HepG2 (cell line): Measurements from ENCODE around the gene COQ8B. TPM values are rescaled to one million over a fixed set of nuclear protein-coding genes. Genes with fewer than 3 reads are reported as not detected.

Experiments
- ATAC-seq: fragments of 200-7000 bp; cut with Tn5 transposase; 3 replicates; pipeline ENCODE4 v1.9.1; 2020; ENCODE audit warnings: mild to moderate bottlenecking, moderate library complexity
- BruUV-seq: library from RNA; stranded (reverse); fragments of 400-500 nt; replicated peaks from 2 replicates; lab custom pipeline; 2021; lab: Mats Ljungman, UMichigan
- CTCF ChIA-PET: fragments of 300-600 bp; formaldehyde crosslinking; extraction: SDS; loops from one replicate; lab custom pipeline; 2021; ENCODE audit warnings: low total read pairs, inconsistent platforms, low intra/inter-chr PET ratio; lab: Yijun Ruan, JAX
- POLR2A ChIA-PET: fragments of 350-600 bp; sonication (Branson Sonifier 250); formaldehyde crosslinking; loops from one replicate; lab custom pipeline; 2020; ENCODE audit warnings: antibody characterized with exemption, inconsistent platforms; lab: Yijun Ruan, JAX
- DNase-seq: peaks from one replicate; pipeline ENCODE4 v3.0.0-alpha.2; 2015; ENCODE audit warnings: low spot score
- FAIRE-seq: peaks from 3 replicates; lab custom pipeline; 2011; peaks lifted over from hg19 to GRCh38; lab: Jason Lieb, UNC
- H2AFZ ChIP-seq: one replicate; pipeline ENCODE4 v1.6.1; 2011; ENCODE audit warnings: low read length, inconsistent platforms
- H3K27ac ChIP-seq: fragments of 300-600 bp; 3 replicates; pipeline ENCODE4 v1.8.0; 2011; ENCODE audit warnings: mixed run types, mild to moderate bottlenecking, mixed read lengths, low read length, inconsistent platforms; ENCODE audit not compliant: insufficient read depth; ENCODE audit errors: extremely low read length
- H3K27me3 ChIP-seq, 2 experiments: fragments of 200-600 bp in 1 of 2; 2 replicates in 1 of 2; 3 replicates in 1 of 2; pipeline versions ENCODE4 v1.6.0 to v1.8.0; 2011; ENCODE audit warnings: low read length in 2 of 2, mild to moderate bottlenecking in 2 of 2, moderate library complexity in 2 of 2, inconsistent platforms in 1 of 2; ENCODE audit not compliant: insufficient read depth in 2 of 2, control insufficient read depth in 1 of 2
- H3K36me3 ChIP-seq, 2 experiments: fragments of 200-600 bp in 1 of 2; replicated peaks in 1 of 2; 2 replicates in 1 of 2; 3 replicates in 1 of 2; pipeline versions ENCODE4 v1.5.1 to v1.8.0; 2011; ENCODE audit warnings: low read length in 2 of 2, inconsistent platforms in 1 of 2; ENCODE audit not compliant: insufficient read depth in 2 of 2, control insufficient read depth in 1 of 2
- H3K4me1 ChIP-seq: 2 replicates; pipeline ENCODE4 v1.5.1; 2012; ENCODE audit warnings: low read length, inconsistent platforms; ENCODE audit not compliant: insufficient read depth
- H3K4me2 ChIP-seq: 2 replicates; pipeline ENCODE4 v1.6.0; 2011; ENCODE audit warnings: low read depth, low read length, inconsistent platforms
- H3K4me3 ChIP-seq, 3 experiments: fragments of 200-600 bp in 1 of 3; sonication (generic), shearing (Covaris generic) in 1 of 3; replicated peaks in 1 of 3; 2 replicates each; pipeline ENCODE4 v1.5.1; 2011 to 2016; ENCODE audit warnings: low read length in 3 of 3, inconsistent platforms in 2 of 3, low read depth in 2 of 3, mild to moderate bottlenecking in 2 of 3, control low read depth in 1 of 3, mixed read lengths in 1 of 3; ENCODE audit not compliant: insufficient read depth in 1 of 3
- H3K79me2 ChIP-seq: one replicate; pipeline ENCODE4 v1.6.1; 2011; ENCODE audit warnings: low read length, inconsistent platforms; ENCODE audit not compliant: insufficient read depth
- H3K9ac ChIP-seq: 2 replicates; pipeline ENCODE4 v1.6.0; 2011; ENCODE audit warnings: mild to moderate bottlenecking, low read depth, low read length, inconsistent platforms; ENCODE audit not compliant: insufficient read depth
- H3K9me3 ChIP-seq: 2 replicates; pipeline ENCODE4 v1.5.1; 2012; ENCODE audit warnings: mild to moderate bottlenecking, low read length
- H4K20me1 ChIP-seq: 2 replicates; pipeline ENCODE4 v1.6.0; 2011; ENCODE audit warnings: inconsistent platforms, mild to moderate bottlenecking, low read length, moderate library complexity; ENCODE audit not compliant: insufficient read depth
- DMAP1 ChIP-seq: IDR thresholded peaks from 2 replicates; pipeline ENCODE4 v1.6.1; 2016
- KDM5B ChIP-seq: sonication (generic); formaldehyde crosslinking; IDR thresholded peaks from 2 replicates; pipeline ENCODE4 v1.4.0; 2020; ENCODE audit warnings: missing genetic modification reagents, mild to moderate bottlenecking, borderline replicate concordance
- MXD1 ChIP-seq: sonication (generic); formaldehyde crosslinking; IDR thresholded peaks from 2 replicates; pipeline ENCODE4 v1.4.0; 2020; ENCODE audit warnings: mild to moderate bottlenecking, missing genetic modification reagents
- RAD51 ChIP-seq: fragments of 450-650 bp; IDR thresholded peaks from 2 replicates; pipeline ENCODE4 v1.6.1; 2016; ENCODE audit warnings: borderline replicate concordance
- TP53 ChIP-seq: sonication (generic); formaldehyde crosslinking; conservative IDR thresholded peaks from 2 replicates; pipeline ENCODE4 v1.4.0; 2020; ENCODE audit warnings: missing genetic modification reagents
- ZKSCAN1 ChIP-seq: fragments of 150-350 bp; IDR thresholded peaks from 2 replicates; pipeline ENCODE4 v1.6.1; 2014; ENCODE audit warnings: low read length
- ZNF337 ChIP-seq: sonication (generic); formaldehyde crosslinking; IDR thresholded peaks from 2 replicates; pipeline ENCODE4 v1.5.1; 2020; ENCODE audit warnings: missing genetic modification reagents, low read depth, mild to moderate bottlenecking, borderline replicate concordance
- ZNF34 ChIP-seq: sonication (generic); formaldehyde crosslinking; IDR thresholded peaks from 2 replicates; pipeline ENCODE4 v1.4.0; 2020; ENCODE audit warnings: mild to moderate bottlenecking, missing genetic modification reagents, borderline replicate concordance
- WGBS: methylation state at CpG from one replicate; pipeline ENCODE4 v1.1.6; 2017; ENCODE audit warnings: low lambda C conversion rate; 5-methylcytosine and 5-hydroxymethylcytosine counted together
- in situ Hi-C: cut with HindIII; loops from 2 replicates; pipeline ENCODE4 v1.10.0; 2017; ENCODE audit warnings: low pct_unique_long_range_greater_than_20kb; ENCODE audit not compliant: extremely low pct_ligation_motif_present
- intact Hi-C: fragments of 100-400 bp; cut with micrococcal nuclease; formaldehyde crosslinking; loops from one replicate; pipeline ENCODE4 v1.10.0; 2022; ENCODE audit not compliant: unreplicated experiment
- polyA plus RNA-seq, 8 experiments: library from polyadenylated mRNA; depleted of rRNA in 3 of 8; stranded (reverse) in 7 of 8; unstranded in 1 of 8; fragments of >200 nt; fragmentation: Illumina TruSeq in 4 of 8; extraction: Trizol in 4 of 8; gene quantifications; 2 replicates each; pipeline versions ENCODE4 v1.2.1 to v1.2.3, GENCODE V29; 2011 to 2016; ENCODE audit warnings: low read depth in 4 of 8, missing spikeins in 1 of 8, mixed read lengths in 1 of 8; ENCODE audit not compliant: insufficient read depth in 1 of 8
- total RNA-seq, 5 experiments: library from RNA; depleted of rRNA; stranded (reverse); fragments of >200 nt; fragmentation: Illumina TruSeq; extraction: Trizol; gene quantifications; 2 replicates each; pipeline ENCODE4 v1.2.3, GENCODE V29; 2016; ENCODE audit warnings: low read depth in 1 of 5
- TF ChIP-seq, protein P1 (sequence below): sonication (generic); formaldehyde crosslinking; IDR thresholded peaks from 2 replicates; pipeline ENCODE4 v1.5.1; 2020; ENCODE audit warnings: mild to moderate bottlenecking, missing genetic modification reagents

COQ8B gene
- total and polyA plus RNA-seq, 2 of the 13 experiments (the other 11 are each of a cell fraction or from before 2014, with no cell fraction given) = 12.3 to 17.2 TPM

- no peak for TF ChIP-seq TP53 (CRISPR knock-in tag)
- TF ChIP-seq, all 625 proteins: peak for 0
Measured at GRCh38 chr19:40683437-40683836, 33.2 kb downstream of the COQ8B start (continued).

GRCh38 chr19:40682431-40682964 is 34.2 kb downstream of the COQ8B start:
- no peak for FAIRE-seq
- H3K4me2 ChIP-seq = no peak overlapping the region
- H3K79me2 ChIP-seq = no peaks in the 10 kb centered on the region
- no peaks in the 10 kb centered on the region for H3K9me3 ChIP-seq
- H3K4me1 ChIP-seq = no peaks in the 10 kb centered on the region
- CTCF ChIA-PET = no interaction called here
- no TSS peak for BruUV-seq
- no peaks in the 10 kb centered on the region for H3K27me3 ChIP-seq
- TF ChIP-seq, protein P1, sequence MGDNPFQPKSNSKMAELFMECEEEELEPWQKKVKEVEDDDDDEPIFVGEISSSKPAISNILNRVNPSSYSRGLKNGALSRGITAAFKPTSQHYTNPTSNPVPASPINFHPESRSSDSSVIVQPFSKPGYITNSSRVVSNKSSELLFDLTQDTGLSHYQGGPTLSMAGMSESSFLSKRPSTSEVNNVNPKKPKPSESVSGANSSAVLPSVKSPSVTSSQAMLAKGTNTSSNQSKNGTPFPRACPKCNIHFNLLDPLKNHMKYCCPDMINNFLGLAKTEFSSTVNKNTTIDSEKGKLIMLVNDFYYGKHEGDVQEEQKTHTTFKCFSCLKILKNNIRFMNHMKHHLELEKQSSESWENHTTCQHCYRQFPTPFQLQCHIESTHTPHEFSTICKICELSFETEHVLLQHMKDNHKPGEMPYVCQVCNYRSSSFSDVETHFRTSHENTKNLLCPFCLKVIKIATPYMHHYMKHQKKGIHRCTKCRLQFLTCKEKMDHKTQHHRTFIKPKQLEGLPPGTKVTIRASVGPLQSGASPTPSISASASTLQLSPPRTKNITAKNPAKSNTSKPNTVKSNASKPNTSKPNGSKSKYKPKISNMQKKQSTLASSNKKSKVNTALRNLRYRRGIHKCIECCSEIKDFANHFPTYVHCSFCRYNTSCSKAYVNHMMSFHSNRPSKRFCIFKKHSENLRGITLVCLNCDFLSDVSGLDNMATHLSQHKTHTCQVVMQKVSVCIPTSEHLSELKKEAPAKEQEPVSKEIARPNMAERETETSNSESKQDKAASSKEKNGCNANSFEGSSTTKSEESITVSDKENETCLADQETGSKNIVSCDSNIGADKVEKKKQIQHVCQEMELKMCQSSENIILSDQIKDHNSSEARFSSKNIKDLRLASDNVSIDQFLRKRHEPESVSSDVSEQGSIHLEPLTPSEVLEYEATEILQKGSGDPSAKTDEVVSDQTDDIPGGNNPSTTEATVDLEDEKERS (CRISPR knock-in tag) = no peak
- no peak for TF ChIP-seq DMAP1 (CRISPR knock-in tag)
- no peak for TF ChIP-seq KDM5B (CRISPR knock-in tag)
- no peak for TF ChIP-seq ZNF337
- TF ChIP-seq RAD51 = no peak
- no peak for TF ChIP-seq MXD1 (CRISPR knock-in tag)
- no peak for TF ChIP-seq ZKSCAN1
- TF ChIP-seq ZNF34 (CRISPR knock-in tag) = no peak
- DNase-seq = no peak
- H3K27ac ChIP-seq = no peak overlapping the region
- no peaks in the 10 kb centered on the region for H4K20me1 ChIP-seq
- H3K4me3 ChIP-seq = no peak overlapping the region
- 88% methylated on average over 16 of the region's 18 CpGs for WGBS
- intact Hi-C loops (no loop called here), in situ Hi-C loops (no loop called here)
- no peak for ATAC-seq
- no peak overlapping the region for H2AFZ ChIP-seq
- POLR2A ChIA-PET = no interaction called here
- H3K36me3 ChIP-seq = no peaks in the 10 kb centered on the region
- H3K9ac ChIP-seq = no peak overlapping the region
